ENCODE results near the gene PDHA1. TPM values are rescaled to one million over a fixed set of nuclear protein-coding genes. Genes with fewer than 3 reads are reported as not detected.

PDHA1 gene
- total RNA-seq, 1 donor from 2014 or later, result 74.1 TPM

- no peaks in the 10 kb centered on the region for H3K4me1 ChIP-seq (ENCODE audit: control insufficient read depth in 3 of 3, insufficient read depth in 3 of 3, low read length in 3 of 3)
- H3K27me3 ChIP-seq (ENCODE audit: control insufficient read depth in 3 of 3, insufficient read depth in 3 of 3, low read length in 3 of 3), result no peaks in the 10 kb centered on the region
- no peak overlapping the region for H3K27ac ChIP-seq (ENCODE audit: low read depth, low read length)
- no peaks in the 10 kb centered on the region for H3K36me3 ChIP-seq (ENCODE audit: control insufficient read depth in 3 of 3, insufficient read depth in 3 of 3, low read length in 3 of 3)
- H3K9me3 ChIP-seq (ENCODE audit: control insufficient read depth in 3 of 3, low read length in 3 of 3), result no peaks in the 10 kb centered on the region
- no peak overlapping the region for H3K9ac ChIP-seq (ENCODE audit: low read depth in 1 of 3, low read length in 3 of 3)
- H3K4me3 ChIP-seq (ENCODE audit: low read length in 3 of 3), result no peak overlapping the region
Observed at GRCh38 chrX:19389227-19389845, 45.6 kb downstream of the PDHA1 start.

GRCh38 chrX:19392078-19392477 is 48.4 kb downstream of the PDHA1 start:
- no peak overlapping the region for H3K9ac ChIP-seq (ENCODE audit: low read depth in 1 of 3, low read length in 3 of 3)
- no peaks in the 10 kb centered on the region for H3K36me3 ChIP-seq (ENCODE audit: control insufficient read depth in 3 of 3, insufficient read depth in 3 of 3, low read length in 3 of 3)
- H3K4me3 ChIP-seq (ENCODE audit: low read length in 3 of 3), result no peak overlapping the region
- H3K4me1 ChIP-seq (ENCODE audit: control insufficient read depth in 3 of 3, insufficient read depth in 3 of 3, low read length in 3 of 3), result no peaks in the 10 kb centered on the region
- no peaks in the 10 kb centered on the region for H3K27me3 ChIP-seq (ENCODE audit: control insufficient read depth in 3 of 3, insufficient read depth in 3 of 3, low read length in 3 of 3)
- no peak overlapping the region for H3K27ac ChIP-seq (ENCODE audit: low read depth, low read length)
- no peaks in the 10 kb centered on the region for H3K9me3 ChIP-seq (ENCODE audit: control insufficient read depth in 3 of 3, low read length in 3 of 3)

- no peak overlapping the region for H3K4me3 ChIP-seq (ENCODE audit: low read length in 3 of 3)
Observed at GRCh38 chrX:19392703-19393102, 49.0 kb downstream of the PDHA1 start.

GRCh38 chrX:19403696-19404095 is 60.0 kb downstream of the PDHA1 start:
- H3K4me1 ChIP-seq (ENCODE audit: control insufficient read depth in 3 of 3, insufficient read depth in 3 of 3, low read length in 3 of 3), result no peaks in the 10 kb centered on the region
- no peak overlapping the region for H3K4me3 ChIP-seq (ENCODE audit: low read length in 3 of 3)
- H3K9me3 ChIP-seq (ENCODE audit: control insufficient read depth in 3 of 3, low read length in 3 of 3), result no peaks in the 10 kb centered on the region
- H3K27me3 ChIP-seq (ENCODE audit: control insufficient read depth in 3 of 3, insufficient read depth in 3 of 3, low read length in 3 of 3), result no peaks in the 10 kb centered on the region
- H3K9ac ChIP-seq (ENCODE audit: low read depth in 1 of 3, low read length in 3 of 3), result no peak overlapping the region
- no peaks in the 10 kb centered on the region for H3K36me3 ChIP-seq (ENCODE audit: control insufficient read depth in 3 of 3, insufficient read depth in 3 of 3, low read length in 3 of 3)
- H3K27ac ChIP-seq (ENCODE audit: low read depth, low read length), result no peak overlapping the region

More at GRCh38 chrX:19392703-19393102, 49.0 kb downstream of the PDHA1 start:
- H3K9me3 ChIP-seq (ENCODE audit: control insufficient read depth in 3 of 3, low read length in 3 of 3), result no peaks in the 10 kb centered on the region
- H3K27me3 ChIP-seq (ENCODE audit: control insufficient read depth in 3 of 3, insufficient read depth in 3 of 3, low read length in 3 of 3), result no peaks in the 10 kb centered on the region
- no peaks in the 10 kb centered on the region for H3K36me3 ChIP-seq (ENCODE audit: control insufficient read depth in 3 of 3, insufficient read depth in 3 of 3, low read length in 3 of 3)
- H3K27ac ChIP-seq (ENCODE audit: low read depth, low read length), result no peak overlapping the region
- H3K9ac ChIP-seq (ENCODE audit: low read depth in 1 of 3, low read length in 3 of 3), result no peak overlapping the region
- no peaks in the 10 kb centered on the region for H3K4me1 ChIP-seq (ENCODE audit: control insufficient read depth in 3 of 3, insufficient read depth in 3 of 3, low read length in 3 of 3)

GRCh38 chrX:19410259-19410658 is 66.5 kb downstream of the PDHA1 start:
- H3K9me3 ChIP-seq (ENCODE audit: control insufficient read depth in 3 of 3, low read length in 3 of 3), result no peaks in the 10 kb centered on the region
- H3K27ac ChIP-seq (ENCODE audit: low read depth, low read length), result no peak overlapping the region
- H3K4me1 ChIP-seq (ENCODE audit: control insufficient read depth in 3 of 3, insufficient read depth in 3 of 3, low read length in 3 of 3), result no peaks in the 10 kb centered on the region
- no peak overlapping the region for H3K4me3 ChIP-seq (ENCODE audit: low read length in 3 of 3)
- H3K9ac ChIP-seq (ENCODE audit: low read depth in 1 of 3, low read length in 3 of 3), result no peak overlapping the region
- H3K36me3 ChIP-seq (ENCODE audit: control insufficient read depth in 3 of 3, insufficient read depth in 3 of 3, low read length in 3 of 3), result no peaks in the 10 kb centered on the region
- H3K27me3 ChIP-seq (ENCODE audit: control insufficient read depth in 3 of 3, insufficient read depth in 3 of 3, low read length in 3 of 3), result no peaks in the 10 kb centered on the region

Small RNA genes lying within 50 kb of the gene (small RNA-seq; reads per million reads assigned to genes)
- gene RF00019, result not detected

Other genes with a start within 250 kb of the PDHA1 start
- 7.8 TPM for gene ADGRG2, start 221.5 kb upstream of the PDHA1 start, total RNA-seq
- 0.52 TPM for gene MAP3K15, start 171.6 kb downstream of the PDHA1 start, total RNA-seq

Measured in skeletal muscle tissue (tissue), 5 donors.